ENCODE data around the gene HSPA4L.

The HSPA4L gene

DNA sequence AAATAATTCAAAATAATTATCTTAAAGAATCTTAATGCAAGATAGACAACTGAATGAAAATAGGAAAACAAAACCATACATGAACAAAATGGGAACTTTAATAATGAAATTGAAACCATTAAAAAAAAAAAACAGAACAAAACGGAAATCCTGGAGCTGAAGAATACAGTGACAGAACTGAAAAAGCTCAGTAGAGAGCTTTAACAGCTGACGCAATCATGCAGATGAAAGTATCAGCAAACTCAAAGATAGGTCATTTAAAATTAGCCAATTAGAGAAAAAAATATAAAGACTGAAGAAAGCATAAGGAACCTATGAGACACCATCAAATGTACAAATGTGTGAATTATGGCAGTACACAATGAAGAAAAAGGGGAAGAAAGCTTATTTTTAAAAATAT is 33.2 kb upstream of the HSPA4L start:
- DNase-seq (ENCODE audit: low read depth), result no peak
- H3K4me3 ChIP-seq (replicated peaks; ENCODE audit: low read depth, low read length), result no peak overlapping the region
- TF ChIP-seq, protein P1, sequence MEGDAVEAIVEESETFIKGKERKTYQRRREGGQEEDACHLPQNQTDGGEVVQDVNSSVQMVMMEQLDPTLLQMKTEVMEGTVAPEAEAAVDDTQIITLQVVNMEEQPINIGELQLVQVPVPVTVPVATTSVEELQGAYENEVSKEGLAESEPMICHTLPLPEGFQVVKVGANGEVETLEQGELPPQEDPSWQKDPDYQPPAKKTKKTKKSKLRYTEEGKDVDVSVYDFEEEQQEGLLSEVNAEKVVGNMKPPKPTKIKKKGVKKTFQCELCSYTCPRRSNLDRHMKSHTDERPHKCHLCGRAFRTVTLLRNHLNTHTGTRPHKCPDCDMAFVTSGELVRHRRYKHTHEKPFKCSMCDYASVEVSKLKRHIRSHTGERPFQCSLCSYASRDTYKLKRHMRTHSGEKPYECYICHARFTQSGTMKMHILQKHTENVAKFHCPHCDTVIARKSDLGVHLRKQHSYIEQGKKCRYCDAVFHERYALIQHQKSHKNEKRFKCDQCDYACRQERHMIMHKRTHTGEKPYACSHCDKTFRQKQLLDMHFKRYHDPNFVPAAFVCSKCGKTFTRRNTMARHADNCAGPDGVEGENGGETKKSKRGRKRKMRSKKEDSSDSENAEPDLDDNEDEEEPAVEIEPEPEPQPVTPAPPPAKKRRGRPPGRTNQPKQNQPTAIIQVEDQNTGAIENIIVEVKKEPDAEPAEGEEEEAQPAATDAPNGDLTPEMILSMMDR (IDR thresholded peaks at IDR 0.05; ENCODE audit: low read length, missing control alignments), result no peak

DNA sequence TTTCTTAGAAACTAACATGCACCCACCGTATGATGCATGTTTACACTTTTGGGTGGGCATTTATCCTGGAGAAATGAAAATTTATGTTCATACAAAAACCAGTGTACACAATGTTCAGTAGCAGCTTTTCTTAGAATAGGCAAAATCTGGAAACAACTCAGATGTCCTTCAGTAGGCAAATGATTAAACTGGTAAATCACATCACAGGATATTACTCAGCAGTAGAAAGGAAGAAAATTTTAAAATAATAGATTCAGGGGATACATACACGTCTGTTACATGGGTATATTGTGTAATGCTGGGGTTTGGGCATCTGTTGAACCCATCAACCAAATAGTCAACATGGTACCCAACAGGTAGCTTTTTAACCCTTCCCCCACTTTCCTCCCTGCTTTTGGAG is 25.2 kb upstream of the HSPA4L start:
- TF ChIP-seq, protein P1 (IDR thresholded peaks at IDR 0.05; ENCODE audit: low read length, missing control alignments), result no peak
- no peak for DNase-seq (ENCODE audit: low read depth)
- H3K4me3 ChIP-seq (replicated peaks; ENCODE audit: low read depth, low read length), result no peak overlapping the region

DNA sequence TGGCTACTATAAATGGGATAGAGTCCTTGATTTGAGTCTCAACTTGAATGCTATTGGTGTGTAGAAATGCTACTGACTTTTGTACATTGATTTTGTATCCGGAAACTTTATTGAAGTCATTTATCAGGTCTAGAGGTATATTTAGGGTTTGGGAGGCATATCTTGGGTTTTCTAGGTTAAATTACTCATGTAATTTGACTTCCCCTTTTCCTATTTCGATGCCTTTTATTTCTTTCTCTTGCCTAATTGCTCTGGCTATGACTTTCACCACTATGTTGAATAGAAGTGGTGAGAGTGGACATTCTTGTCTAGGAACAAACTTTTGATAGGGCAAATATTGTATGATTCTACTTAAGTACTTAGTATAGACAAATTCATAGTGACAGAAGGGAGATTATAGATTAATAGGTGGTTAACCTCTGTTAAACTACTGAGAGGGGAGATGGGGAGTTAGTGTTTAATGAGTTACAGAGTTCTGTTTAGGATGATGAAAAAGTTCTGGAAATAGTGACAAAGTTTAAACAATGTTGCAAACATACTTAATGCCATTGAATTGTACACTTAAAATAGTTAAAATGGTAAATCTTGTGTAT is 22.8 kb upstream of the HSPA4L start:
- TF ChIP-seq, protein P1 (IDR thresholded peaks at IDR 0.05; ENCODE audit: low read length, missing control alignments), result no peak
- DNase-seq (ENCODE audit: low read depth), result no peak
- H3K4me3 ChIP-seq (replicated peaks; ENCODE audit: low read depth, low read length), result no peak overlapping the region

GRCh38 chr4:127759893-127760292 is 22.2 kb upstream of the HSPA4L start:
- no peak overlapping the region for H3K4me3 ChIP-seq (replicated peaks; ENCODE audit: low read depth, low read length)
- TF ChIP-seq, protein P1 (IDR thresholded peaks at IDR 0.05; ENCODE audit: low read length, missing control alignments), result no peak
- no peak for DNase-seq (ENCODE audit: low read depth)

DNA sequence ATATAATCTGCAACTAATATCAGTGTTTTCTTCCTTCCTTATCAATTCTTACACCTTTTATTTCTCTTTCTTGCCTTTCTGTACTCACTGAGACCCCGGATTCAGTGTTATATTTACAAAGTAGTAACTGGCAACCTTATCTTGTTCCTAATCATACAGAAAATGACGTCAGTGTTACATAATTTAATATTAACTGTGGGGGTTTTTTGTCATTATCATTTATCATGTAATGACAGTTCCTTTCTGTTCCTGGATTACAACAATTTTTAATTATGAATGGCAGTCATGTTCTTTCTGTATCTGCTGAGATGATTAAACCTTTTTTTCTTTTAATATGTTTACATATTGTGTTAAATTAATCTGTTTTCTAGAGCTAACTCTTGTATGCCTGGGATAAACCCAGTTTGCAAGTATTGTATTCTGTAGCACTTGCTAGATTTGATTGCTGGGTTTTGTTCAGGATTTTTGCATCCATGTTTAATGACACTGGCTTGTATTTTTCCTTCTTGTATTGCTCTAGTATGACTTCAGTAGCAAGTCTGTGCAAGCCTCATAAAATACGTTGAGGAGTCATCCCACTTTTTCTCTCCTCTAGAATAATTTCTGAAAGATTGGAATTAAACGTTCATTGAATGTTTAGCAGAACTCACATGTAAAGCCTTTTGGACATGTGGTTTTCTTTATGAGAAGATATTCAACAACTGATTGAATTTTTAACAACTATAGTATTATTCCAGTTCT is 10.4 kb upstream of the HSPA4L start:
- H3K4me3 ChIP-seq (replicated peaks; ENCODE audit: low read depth, low read length), result no peak overlapping the region
- no peak for DNase-seq (ENCODE audit: low read depth)
- TF ChIP-seq, protein P1 (IDR thresholded peaks at IDR 0.05; ENCODE audit: low read length, missing control alignments), result no peak

DNA sequence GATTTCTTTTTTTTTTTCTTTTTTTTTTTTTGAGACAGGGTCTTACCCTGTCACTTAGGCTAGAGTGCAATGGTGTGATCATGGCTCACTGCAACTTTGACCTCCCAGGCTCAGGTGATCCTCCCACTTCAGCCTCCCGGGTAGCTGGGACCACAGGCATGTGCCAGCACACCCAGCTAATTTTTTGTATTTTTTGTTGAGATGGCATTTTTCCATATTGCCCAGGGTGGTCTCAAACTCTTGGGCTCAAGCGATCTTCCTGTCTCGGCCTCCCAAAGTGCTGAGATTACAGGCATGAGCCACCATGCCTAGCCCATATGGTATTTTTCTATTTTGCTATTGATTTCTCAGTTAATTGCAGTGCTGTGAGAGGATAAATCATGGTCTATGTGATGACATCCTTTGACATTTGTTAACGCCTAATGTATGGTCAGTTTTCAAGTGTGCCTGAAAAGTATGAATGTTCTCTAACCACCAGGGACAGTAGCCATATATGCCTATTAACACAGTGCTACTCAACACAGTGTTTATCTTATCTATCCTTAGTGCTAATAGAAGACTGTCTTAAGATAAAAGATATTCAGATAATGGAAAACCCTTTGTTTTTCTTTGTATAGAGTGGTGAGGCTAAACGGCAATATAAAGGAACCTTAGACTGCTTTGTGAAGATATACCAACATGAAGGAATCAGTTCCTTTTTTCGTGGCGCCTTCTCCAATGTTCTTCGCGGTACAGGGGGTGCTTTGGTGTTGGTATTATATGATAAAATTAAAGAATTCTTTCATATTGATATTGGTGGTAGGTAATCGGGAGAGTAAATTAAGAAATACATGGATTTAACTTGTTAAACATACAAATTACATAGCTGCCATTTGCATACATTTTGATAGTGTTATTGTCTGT is 9.1 kb upstream of the HSPA4L start:
- TF ChIP-seq, protein P1 (IDR thresholded peaks at IDR 0.05; ENCODE audit: low read length, missing control alignments), result no peak
- no peak for DNase-seq (ENCODE audit: low read depth)
- no peak overlapping the region for H3K4me3 ChIP-seq (replicated peaks; ENCODE audit: low read depth, low read length)
